Fibroblast of mammary gland (primary cell): ENCODE results near the gene TMEM272.

Source experiments
- DNase-seq: peaks from one replicate; pipeline ENCODE4 v3.0.0-alpha.2; 2010; ENCODE audit warnings: low read depth
- H3K4me3 ChIP-seq: 2 replicates; pipeline ENCODE4 v1.5.1; 2011; ENCODE audit warnings: low read depth, mild to moderate bottlenecking, low read length, moderate library complexity; ENCODE audit not compliant: control insufficient read depth
- TF ChIP-seq, protein P1 (sequence below): conservative IDR thresholded peaks from 2 replicates; pipeline ENCODE4 v1.5.1; 2011; ENCODE audit warnings: low read depth, low read length, inconsistent platforms; ENCODE audit not compliant: control insufficient read depth, insufficient read depth

The TMEM272 gene

DNA sequence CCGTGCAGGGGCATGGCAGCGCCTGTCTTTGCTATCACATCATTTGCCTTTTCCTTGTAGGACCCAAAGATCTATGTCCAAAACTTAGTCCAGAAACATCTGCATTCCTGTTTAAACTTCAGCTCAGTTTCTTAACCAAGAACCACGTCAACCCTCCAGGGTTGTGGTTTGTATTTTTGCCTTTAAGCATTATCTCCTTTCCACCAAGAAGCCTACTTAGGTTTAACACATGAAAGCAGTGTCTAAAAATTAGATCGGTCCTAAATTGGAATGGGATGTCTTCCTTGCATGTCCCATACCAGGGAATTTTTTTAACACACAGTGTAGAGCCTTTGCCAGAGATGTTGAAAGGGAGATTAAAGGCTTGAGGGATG, 79.8 kb downstream of the TMEM272 start:
- TF ChIP-seq, protein P1, sequence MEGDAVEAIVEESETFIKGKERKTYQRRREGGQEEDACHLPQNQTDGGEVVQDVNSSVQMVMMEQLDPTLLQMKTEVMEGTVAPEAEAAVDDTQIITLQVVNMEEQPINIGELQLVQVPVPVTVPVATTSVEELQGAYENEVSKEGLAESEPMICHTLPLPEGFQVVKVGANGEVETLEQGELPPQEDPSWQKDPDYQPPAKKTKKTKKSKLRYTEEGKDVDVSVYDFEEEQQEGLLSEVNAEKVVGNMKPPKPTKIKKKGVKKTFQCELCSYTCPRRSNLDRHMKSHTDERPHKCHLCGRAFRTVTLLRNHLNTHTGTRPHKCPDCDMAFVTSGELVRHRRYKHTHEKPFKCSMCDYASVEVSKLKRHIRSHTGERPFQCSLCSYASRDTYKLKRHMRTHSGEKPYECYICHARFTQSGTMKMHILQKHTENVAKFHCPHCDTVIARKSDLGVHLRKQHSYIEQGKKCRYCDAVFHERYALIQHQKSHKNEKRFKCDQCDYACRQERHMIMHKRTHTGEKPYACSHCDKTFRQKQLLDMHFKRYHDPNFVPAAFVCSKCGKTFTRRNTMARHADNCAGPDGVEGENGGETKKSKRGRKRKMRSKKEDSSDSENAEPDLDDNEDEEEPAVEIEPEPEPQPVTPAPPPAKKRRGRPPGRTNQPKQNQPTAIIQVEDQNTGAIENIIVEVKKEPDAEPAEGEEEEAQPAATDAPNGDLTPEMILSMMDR = no peak
- H3K4me3 ChIP-seq = no peak overlapping the region
- DNase-seq = no peak

DNA sequence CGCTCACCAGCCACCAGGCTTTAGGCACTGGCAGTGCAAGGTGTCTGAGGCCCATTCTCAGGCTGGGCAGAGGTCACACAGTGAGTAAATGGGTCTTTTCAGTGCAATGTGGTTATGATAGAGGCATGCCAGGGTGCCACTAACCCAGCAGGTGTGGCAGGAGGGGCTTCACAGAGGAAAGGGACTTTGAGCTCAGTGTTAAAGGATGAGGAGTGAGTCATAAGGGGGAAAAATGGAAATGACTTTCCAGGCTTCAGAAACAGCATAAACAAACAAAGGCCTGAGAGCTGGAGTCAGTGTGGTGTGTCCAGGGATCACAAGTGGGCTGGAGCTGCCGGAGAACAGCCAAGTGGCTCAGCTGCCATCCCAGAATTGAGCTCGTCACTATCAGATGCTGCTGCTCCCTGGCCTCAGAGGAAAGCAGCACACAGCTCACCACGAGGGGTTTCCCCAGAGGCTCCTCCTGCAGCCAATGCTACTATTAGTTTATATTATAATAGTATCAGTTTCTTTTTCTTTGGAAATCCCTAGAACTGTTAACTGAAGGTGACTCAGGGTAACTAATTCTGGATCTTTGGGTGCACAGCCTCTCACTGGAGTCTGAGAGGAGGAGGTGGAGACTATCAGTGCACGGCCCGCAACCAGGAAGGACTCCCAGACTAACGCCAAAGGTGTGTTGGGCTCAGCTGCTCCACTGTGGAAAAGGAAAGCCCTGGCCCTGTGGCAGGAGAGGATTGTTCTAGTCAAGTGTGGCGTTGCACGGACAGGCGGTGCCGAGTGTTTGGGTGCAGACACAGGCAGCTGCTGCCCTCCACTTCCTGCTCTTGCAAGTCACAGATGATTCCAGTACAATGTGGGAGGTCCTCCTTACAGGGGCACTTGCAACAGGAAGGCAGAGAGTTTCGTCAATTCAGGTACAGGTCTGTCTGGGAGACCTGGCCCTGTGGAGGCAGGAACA, 80.5 kb downstream of the TMEM272 start:
- no peak overlapping the region for H3K4me3 ChIP-seq
- peak; percentile 92 for DNase-seq
- TF ChIP-seq, protein P1 = peak; percentile 2

DNA sequence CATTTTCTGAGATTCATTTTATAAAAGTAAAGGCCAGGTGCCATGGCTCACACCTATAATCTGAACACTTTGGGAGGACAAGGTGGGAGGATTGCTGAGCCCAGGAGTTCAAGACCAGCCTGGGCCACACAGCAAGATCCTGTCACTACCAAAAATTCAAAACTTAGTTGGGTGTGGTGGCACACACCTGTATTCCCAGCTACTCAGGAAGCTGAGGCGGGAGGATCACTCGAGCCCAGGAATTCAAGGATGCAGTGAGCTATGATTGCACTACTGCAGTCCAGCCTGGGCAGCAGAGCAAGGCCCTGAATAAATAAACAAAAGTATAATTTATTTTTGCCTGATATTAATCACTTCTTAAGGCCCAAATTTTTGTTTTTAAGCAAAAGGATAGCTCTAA, 81.5 kb downstream of the TMEM272 start:
- no peak for DNase-seq
- TF ChIP-seq, protein P1 = no peak
- no peak overlapping the region for H3K4me3 ChIP-seq
